CD4-positive, alpha-beta T cell (primary cell): Measurements from ENCODE around the gene FAM131A. TPM values are rescaled to one million over a fixed set of nuclear protein-coding genes. Genes with fewer than 3 reads are reported as not detected.

ENCODE experiments used
- ATAC-seq: fragments of 200-7000 bp; cut with Tn5 transposase; one replicate; pipeline ENCODE4 v1.10.0; 2022; ENCODE audit warnings: mild to moderate bottlenecking; ENCODE audit not compliant: poor library complexity
- CTCF ChIA-PET: fragments of 350-600 bp; sonication (Branson Sonifier 250); formaldehyde crosslinking; loops from one replicate; lab custom pipeline; 2021; ENCODE audit warnings: antibody characterized with exemption, inconsistent platforms; lab: Charles Lee
- POLR2A ChIA-PET: fragments of 350-600 bp; sonication (Branson Sonifier 250); formaldehyde crosslinking; loops from one replicate; lab custom pipeline; 2021; ENCODE audit warnings: antibody characterized with exemption, inconsistent platforms; lab: Charles Lee
- DNase-seq, 14 experiments: peaks; one replicate each; pipeline ENCODE4 v3.0.0-alpha.2; 2013 to 2020; ENCODE audit warnings: mixed read lengths in 2 of 14
- H3K27ac ChIP-seq, 2 donors: one replicate each; pipeline versions ENCODE4 v1.5.1 to v1.7.0; 2013; ENCODE audit warnings: low read length in 2 of 2, low read depth in 1 of 2, mild to moderate bottlenecking in 1 of 2
- H3K27me3 ChIP-seq, 2 experiments: 1 replicate in 1 of 2; 2 replicates in 1 of 2; pipeline versions ENCODE4 v1.6.1 to v1.7.0; 2013; ENCODE audit warnings: low read length in 2 of 2, control low read depth in 1 of 2, mild to moderate bottlenecking in 1 of 2, moderate library complexity in 1 of 2; ENCODE audit not compliant: insufficient read depth in 2 of 2, control insufficient read depth in 1 of 2
- H3K36me3 ChIP-seq: one replicate; pipeline ENCODE4 v1.6.1; 2013; ENCODE audit warnings: low read length, control low read depth; ENCODE audit not compliant: insufficient read depth
- H3K4me1 ChIP-seq: one replicate; pipeline ENCODE4 v1.6.1; 2013; ENCODE audit warnings: low read length, control low read depth; ENCODE audit not compliant: insufficient read depth
- H3K4me3 ChIP-seq: one replicate; pipeline ENCODE4 v1.5.1; 2013; ENCODE audit warnings: mild to moderate bottlenecking, low read length, moderate library complexity
- H3K9me3 ChIP-seq, 2 experiments: 1 replicate in 1 of 2; 2 replicates in 1 of 2; pipeline versions ENCODE4 v1.6.1 to v1.7.0; 2013; ENCODE audit warnings: low read length in 2 of 2, mild to moderate bottlenecking in 2 of 2, control low read depth in 1 of 2, moderate library complexity in 1 of 2; ENCODE audit not compliant: control insufficient read depth in 1 of 2, insufficient read depth in 1 of 2
- H3K27ac Mint-ChIP-seq: one replicate; pipeline ENCODE4 v1.8.0; 2020; ENCODE audit warnings: mixed read lengths
- H3K27me3 Mint-ChIP-seq: one replicate; pipeline ENCODE4 v1.8.0; 2021; ENCODE audit warnings: mixed read lengths
- H3K36me3 Mint-ChIP-seq: one replicate; pipeline ENCODE4 v1.8.0; 2021; ENCODE audit warnings: low read depth, mixed read lengths
- H3K4me1 Mint-ChIP-seq: one replicate; pipeline ENCODE4 v1.8.0; 2021; ENCODE audit warnings: low read depth, mixed read lengths
- H3K4me3 Mint-ChIP-seq: one replicate; pipeline ENCODE4 v1.8.0; 2020; ENCODE audit warnings: mild to moderate bottlenecking, mixed read lengths
- H3K9me3 Mint-ChIP-seq: one replicate; pipeline ENCODE4 v1.8.0; 2020; ENCODE audit warnings: mixed read lengths
- intact Hi-C, 2 experiments: fragments of 100-400 bp; cut with DNase I in 1 of 2; cut with micrococcal nuclease in 1 of 2; formaldehyde crosslinking; loops; one replicate each; pipeline versions ENCODE4 v1.15.1 to v1.9.0; 2023 to 2025; cut with DNase I, micrococcal nuclease
- total RNA-seq, 174 experiments: library from RNA in 2 of 174; stranded (reverse) in 2 of 174; gene quantifications; one replicate each; pipeline ENCODE4 v1.2.3 and lab custom pipeline; 2021 to 2026
- TF ChIP-seq, protein P1 (sequence below): fragments of 200-600 bp; IDR thresholded peaks from one replicate; pipeline ENCODE4 v1.8.0; 2022; ENCODE audit warnings: antibody characterized with exemption, mild to moderate bottlenecking

FAM131A gene
- total RNA-seq, 2 experiments from 2014 or later, result 10.4 to 11.0 TPM

- CTCF ChIA-PET, result no interaction called here
- peak in 1 of 14 experiments; percentile 28 for DNase-seq
- Histone ChIP-seq H3K27me3 (no peaks in the 10 kb centered on the region), H3K27ac (no peak overlapping the region), H3K36me3 (peaks cover 10% of the 10 kb centered on the region), H3K9me3 (no peaks in the 10 kb centered on the region), H3K4me3 (no peak overlapping the region), H3K4me1 (no peaks in the 10 kb centered on the region)
- Mint-ChIP-seq H3K27me3 (no peaks in the 10 kb centered on the region), H3K9me3 (no peaks in the 10 kb centered on the region), H3K4me1 (no peaks in the 10 kb centered on the region), H3K36me3 (peaks cover 21% of the 10 kb centered on the region), H3K4me3 (no peak overlapping the region), H3K27ac (no peak overlapping the region)
- TF ChIP-seq, protein P1, sequence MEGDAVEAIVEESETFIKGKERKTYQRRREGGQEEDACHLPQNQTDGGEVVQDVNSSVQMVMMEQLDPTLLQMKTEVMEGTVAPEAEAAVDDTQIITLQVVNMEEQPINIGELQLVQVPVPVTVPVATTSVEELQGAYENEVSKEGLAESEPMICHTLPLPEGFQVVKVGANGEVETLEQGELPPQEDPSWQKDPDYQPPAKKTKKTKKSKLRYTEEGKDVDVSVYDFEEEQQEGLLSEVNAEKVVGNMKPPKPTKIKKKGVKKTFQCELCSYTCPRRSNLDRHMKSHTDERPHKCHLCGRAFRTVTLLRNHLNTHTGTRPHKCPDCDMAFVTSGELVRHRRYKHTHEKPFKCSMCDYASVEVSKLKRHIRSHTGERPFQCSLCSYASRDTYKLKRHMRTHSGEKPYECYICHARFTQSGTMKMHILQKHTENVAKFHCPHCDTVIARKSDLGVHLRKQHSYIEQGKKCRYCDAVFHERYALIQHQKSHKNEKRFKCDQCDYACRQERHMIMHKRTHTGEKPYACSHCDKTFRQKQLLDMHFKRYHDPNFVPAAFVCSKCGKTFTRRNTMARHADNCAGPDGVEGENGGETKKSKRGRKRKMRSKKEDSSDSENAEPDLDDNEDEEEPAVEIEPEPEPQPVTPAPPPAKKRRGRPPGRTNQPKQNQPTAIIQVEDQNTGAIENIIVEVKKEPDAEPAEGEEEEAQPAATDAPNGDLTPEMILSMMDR, result no peak
- POLR2A ChIA-PET, result no interaction called here
- intact Hi-C loops, result no loop called here
- no peak for ATAC-seq
These were observed 8.1 kb downstream of the FAM131A start for GRCh38 chr3:184345317-184346144.

DNA sequence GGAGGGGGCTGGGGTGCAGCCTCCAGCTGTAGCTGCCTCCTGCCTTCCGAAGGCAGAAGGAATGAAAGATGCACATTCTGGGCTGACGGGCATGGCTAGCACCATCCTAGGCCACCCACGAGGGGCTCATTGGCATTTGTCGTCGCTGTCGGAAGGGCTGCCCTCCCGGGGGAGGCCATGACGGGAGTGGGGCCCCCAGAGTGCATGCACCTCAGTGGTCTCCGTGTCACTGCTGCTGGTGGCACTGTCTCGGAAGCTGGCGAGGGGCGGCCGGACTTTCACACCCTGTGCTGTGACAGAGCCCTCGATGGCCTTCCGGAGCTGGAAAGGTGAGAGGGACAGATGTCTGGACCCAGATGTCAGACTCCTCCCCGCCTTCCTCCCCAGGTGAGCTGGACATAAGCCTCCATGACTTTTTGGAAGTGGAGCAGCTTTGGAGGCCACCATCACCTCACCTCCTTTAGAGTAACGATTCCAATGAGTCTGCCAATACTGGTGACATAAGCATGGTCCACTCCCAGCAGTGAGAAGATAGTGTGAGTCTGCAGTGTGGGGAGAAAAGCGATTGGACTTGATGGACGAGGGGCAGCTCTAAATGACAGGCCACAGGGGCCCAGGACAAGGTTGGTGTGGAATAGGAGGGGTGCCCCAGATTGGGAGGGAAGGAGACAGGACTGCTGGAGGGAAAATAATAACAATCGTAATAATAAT lies 9.2 kb downstream of the FAM131A start:
- H3K27ac Mint-ChIP-seq, result no peak overlapping the region
- Histone ChIP-seq H3K4me3 (no peak overlapping the region), H3K4me1 (no peaks in the 10 kb centered on the region), H3K9me3 (no peaks in the 10 kb centered on the region), H3K27ac (no peak overlapping the region), H3K36me3 (peaks cover 10% of the 10 kb centered on the region), H3K27me3 (no peaks in the 10 kb centered on the region)
- ChIA-PET CTCF (no interaction called here), POLR2A (interaction anchor here (0.8 kb wide), 1 partner anchor 9 kb away, joined by 3 read pairs; the partner anchor contains the start of gene FAM131A)
- no peak overlapping the region for H3K4me3 Mint-ChIP-seq
- DNase-seq (no peak), ATAC-seq (no peak)
- TF ChIP-seq, protein P1, result no peak
- intact Hi-C loops, result no loop called here
- H3K9me3 Mint-ChIP-seq, result no peaks in the 10 kb centered on the region
- H3K4me1 Mint-ChIP-seq, result no peaks in the 10 kb centered on the region
- H3K36me3 Mint-ChIP-seq, result peaks cover 15% of the 10 kb centered on the region
- no peaks in the 10 kb centered on the region for H3K27me3 Mint-ChIP-seq

- Histone ChIP-seq H3K4me3 (no peak overlapping the region), H3K4me1 (no peaks in the 10 kb centered on the region), H3K9me3 (no peaks in the 10 kb centered on the region), H3K27me3 (no peaks in the 10 kb centered on the region), H3K27ac (no peak overlapping the region), H3K36me3 (peaks cover 6% of the 10 kb centered on the region)
- Mint-ChIP-seq H3K9me3 (no peaks in the 10 kb centered on the region), H3K36me3 (peaks cover 14% of the 10 kb centered on the region), H3K27ac (no peak overlapping the region), H3K27me3 (no peaks in the 10 kb centered on the region), H3K4me3 (no peak overlapping the region), H3K4me1 (no peaks in the 10 kb centered on the region)
- ATAC-seq (no peak), DNase-seq (peak in 1 of 14 experiments; percentile 5)
- CTCF ChIA-PET, result interaction anchor here (1.2 kb wide), 1 partner anchor 120 kb away, joined by 3 read pairs; no protein-coding TSS in a partner anchor
- TF ChIP-seq, protein P1, result no peak
- intact Hi-C loops, result no loop called here
- POLR2A ChIA-PET, result interaction anchor here (0.8 to 0.9 kb wide), 2 partner anchors 10 to 16 kb away, joined by 3 read pairs; partner anchors contain the start of gene FAM131A
These were observed 10.1 kb downstream of the FAM131A start for GRCh38 chr3:184347321-184348056.
